AG09309 (cell line): ENCODE measurements around the gene RNPS1.
A peak's percentile ranks its signal among the peaks of the same experiment; 100 is the strongest.

ENCODE experiments used
- DNase-seq: peaks from one replicate; pipeline ENCODE4 v3.0.0-alpha.2; 2010; ENCODE audit warnings: low read depth
- H3K4me3 ChIP-seq: 2 replicates; pipeline ENCODE4 v1.5.1; 2011; ENCODE audit warnings: mild to moderate bottlenecking, low read depth, low read length, moderate library complexity; ENCODE audit not compliant: control insufficient read depth
- TF ChIP-seq, protein P1 (sequence below): IDR thresholded peaks from 2 replicates; pipeline ENCODE4 v1.5.1; 2011; ENCODE audit warnings: mild to moderate bottlenecking, low read depth, low read length, inconsistent platforms; ENCODE audit not compliant: insufficient read depth, control insufficient read depth; ENCODE audit errors: missing control alignments

Gene RNPS1

DNA sequence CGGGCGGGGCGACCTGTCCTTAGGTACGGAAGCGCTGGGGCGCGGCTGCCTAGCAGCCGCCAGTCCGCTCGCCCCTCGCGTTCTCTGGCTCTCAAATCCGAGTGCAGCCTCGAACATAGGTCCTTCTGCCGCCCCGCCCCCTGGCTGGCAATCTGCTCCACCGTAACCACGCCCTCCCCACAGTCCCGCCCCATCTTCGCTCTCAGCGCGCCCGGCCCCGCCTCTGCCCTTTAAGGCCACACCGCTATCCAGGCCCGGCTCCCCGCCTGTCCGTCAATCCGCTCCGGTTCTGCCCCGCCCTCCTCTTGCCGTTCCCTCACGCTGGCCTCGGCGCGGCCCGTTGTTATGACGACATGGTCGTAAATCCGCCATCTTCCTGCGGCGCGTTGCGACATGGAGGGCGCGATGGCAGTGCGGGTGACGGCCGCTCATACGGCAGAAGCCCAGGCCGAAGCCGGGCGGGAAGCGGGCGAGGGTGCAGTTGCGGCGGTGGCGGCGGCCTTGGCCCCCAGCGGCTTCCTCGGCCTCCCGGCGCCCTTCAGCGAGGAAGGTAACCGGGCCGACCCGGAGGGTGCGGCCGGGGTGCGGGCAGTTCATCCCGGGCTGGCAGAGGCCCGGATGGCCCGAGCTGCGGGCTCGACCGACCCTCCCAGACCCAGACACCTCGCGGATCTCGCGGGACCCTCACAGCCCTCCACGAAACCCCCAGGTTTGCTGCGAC lies 44.5 kb downstream of the RNPS1 start, which contains the start of gene E4F1:
TSS of gene E4F1 (plus strand) at position 371 of the 721 bp plus-strand sequence. CDS start at position 394, 23 bp downstream.
- DNase-seq, result peak; percentile 94
- peak within 1 kb of the TSS; percentile 83 for H3K4me3 ChIP-seq
- TF ChIP-seq, protein P1, sequence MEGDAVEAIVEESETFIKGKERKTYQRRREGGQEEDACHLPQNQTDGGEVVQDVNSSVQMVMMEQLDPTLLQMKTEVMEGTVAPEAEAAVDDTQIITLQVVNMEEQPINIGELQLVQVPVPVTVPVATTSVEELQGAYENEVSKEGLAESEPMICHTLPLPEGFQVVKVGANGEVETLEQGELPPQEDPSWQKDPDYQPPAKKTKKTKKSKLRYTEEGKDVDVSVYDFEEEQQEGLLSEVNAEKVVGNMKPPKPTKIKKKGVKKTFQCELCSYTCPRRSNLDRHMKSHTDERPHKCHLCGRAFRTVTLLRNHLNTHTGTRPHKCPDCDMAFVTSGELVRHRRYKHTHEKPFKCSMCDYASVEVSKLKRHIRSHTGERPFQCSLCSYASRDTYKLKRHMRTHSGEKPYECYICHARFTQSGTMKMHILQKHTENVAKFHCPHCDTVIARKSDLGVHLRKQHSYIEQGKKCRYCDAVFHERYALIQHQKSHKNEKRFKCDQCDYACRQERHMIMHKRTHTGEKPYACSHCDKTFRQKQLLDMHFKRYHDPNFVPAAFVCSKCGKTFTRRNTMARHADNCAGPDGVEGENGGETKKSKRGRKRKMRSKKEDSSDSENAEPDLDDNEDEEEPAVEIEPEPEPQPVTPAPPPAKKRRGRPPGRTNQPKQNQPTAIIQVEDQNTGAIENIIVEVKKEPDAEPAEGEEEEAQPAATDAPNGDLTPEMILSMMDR, result no peak

DNA sequence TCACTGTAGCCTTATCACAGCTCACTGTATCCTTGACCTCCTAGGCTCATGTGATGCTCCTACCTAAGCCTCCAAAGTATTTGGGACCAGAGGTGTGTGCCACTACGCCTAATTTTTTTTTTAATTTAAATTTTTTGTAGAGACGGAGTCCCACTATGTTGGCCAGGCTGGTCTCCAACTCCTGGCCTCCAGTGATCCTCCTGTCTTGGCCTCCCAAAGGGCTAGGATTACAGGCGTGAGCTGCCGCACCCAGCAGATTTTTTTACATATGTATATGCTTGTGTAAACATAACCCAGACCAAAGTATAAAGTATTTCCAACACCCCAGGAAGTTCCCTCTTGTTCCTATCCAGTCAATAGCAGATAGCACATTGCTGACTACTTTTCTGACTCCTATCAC lies 51.6 kb downstream of the RNPS1 start:
- TF ChIP-seq, protein P1, result no peak
- no peak overlapping the region for H3K4me3 ChIP-seq
- DNase-seq, result no peak

DNA sequence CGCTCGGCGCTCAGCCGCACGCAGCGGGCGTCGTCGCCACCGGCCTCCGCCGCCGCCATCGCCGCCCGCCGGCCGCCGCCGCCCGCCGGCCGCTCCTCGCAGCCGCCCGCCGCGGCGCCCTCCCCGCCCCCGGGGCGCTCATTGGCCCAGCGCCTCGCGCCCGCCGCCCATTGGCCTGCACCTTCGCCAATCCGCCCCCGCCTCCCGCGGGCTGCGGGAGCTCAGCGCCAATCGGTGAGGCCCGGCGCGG lies 53.3 kb downstream of the RNPS1 start, which contains the start of gene PGP:
TSS of gene PGP (minus strand) at position 122 of the 250 bp plus-strand sequence. CDS start at position 59, 63 bp downstream.
- TF ChIP-seq, protein P1, result no peak
- DNase-seq, result no peak
- H3K4me3 ChIP-seq, result peak within 1 kb of the TSS; percentile 80

DNA sequence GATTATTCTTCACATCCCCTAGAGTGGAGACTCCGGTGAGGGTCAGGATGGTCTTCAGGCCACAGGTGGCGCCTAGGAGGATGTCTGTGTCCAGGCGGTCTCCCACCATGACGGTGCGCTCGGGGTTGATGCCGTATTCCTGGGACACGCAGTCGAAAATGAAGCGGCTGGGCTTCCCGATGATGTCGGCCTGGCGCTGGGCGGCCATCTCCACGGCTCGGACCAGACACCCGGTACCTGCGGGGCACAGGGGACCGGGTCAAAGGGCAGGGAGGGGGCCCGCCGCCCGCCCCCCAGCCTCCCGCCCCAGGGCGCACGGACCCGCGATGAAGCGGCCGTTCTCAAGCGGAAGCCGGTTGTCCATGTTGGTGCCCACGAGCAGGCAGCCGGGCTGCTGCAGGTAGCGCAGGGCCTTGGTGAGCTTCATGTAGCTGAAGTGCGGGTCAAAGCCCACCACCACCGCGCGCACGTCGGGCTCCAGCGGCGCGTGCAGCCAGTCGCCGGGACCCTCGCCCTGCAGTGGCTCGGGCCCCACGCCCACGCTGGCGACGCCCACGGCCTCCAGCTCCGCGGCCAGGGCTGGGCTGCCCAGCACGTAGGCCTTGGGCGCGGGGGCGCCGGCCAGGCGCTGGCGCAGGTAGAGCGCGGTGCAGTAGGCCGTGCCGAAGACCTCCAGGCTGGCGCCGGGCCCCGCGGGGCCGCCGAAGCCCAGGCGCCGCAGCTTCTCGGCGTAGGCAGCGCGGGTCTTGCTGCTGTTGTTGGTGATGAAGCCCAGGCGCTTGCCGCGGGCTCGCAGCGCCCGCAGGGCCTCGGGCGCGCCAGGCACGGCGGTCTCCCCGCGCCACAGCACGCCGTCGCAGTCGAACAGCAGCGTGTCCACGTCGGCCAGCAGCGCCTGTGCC lies 53.9 kb downstream of the RNPS1 start:
- TF ChIP-seq, protein P1, result no peak
- H3K4me3 ChIP-seq, result peak overlapping the region; percentile 56
- DNase-seq, result no peak

DNA sequence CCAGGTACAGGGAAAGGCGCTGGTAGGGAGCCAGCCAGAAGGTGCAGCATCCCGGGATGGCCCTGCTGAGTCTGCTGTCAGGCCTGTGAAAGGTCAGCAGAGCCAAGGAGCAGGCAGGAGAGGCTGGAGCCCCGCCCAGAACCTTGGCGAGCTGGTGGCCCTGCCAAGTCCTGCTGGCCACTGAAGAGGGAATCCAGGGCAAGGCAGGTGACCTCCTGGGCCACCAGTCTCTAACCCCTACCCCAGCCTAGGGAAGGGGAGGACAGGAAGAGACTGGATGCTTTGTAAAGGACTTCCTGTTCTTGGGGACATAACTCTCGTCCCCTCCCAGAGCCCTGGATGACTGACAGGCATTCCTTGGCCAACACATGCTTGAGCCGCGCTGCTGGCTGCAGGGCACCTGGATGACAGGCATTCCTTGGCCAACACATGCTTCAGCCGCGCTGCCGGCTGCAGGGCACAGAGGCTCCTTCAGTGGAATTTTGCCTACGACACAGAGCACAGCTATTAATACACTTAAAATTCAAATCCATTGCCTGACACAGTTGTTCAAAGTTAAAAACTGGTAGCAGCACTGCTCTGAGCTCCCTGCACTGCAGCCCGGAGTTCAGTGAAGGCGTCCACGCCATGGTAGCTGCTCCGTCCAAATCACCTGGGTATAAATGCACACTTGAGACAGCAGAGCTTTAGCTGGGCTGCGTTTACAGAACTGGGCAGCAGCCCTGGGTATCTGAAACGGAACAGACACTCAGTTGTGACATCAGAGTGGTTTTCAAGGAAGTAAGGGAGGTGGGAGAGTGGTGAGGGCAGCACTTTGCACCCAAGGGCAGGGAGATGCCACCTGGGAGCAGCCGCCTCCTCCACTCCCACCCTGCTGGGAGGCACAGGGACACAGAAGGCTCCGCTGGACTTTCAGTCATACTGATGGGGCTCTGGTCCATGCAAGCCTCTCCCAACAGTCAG lies 55.3 kb downstream of the RNPS1 start:
- TF ChIP-seq, protein P1, result no peak
- DNase-seq, result no peak
- H3K4me3 ChIP-seq, result peak overlapping the region; percentile 56

DNA sequence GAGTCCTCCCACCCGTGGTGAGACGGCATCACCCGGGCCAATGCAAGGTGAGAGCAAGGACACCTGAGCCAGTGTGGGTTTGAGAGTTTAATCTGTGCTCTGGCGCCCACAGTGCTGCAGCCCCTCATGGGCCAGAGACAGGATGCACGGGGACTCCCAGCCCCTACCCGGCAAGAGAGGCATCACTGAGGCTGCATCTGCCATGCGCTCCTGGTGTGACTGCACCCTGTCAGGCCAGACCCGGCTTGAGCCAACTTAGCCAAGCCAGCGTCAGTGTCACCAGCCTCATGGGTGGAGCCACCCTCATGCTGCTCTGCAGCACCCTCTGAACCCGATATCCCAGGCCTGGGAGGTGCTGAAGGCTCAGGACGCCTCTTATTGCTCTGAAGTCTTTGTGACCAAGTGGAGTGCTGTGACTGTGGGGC lies 56.0 kb downstream of the RNPS1 start:
- DNase-seq, result no peak
- TF ChIP-seq, protein P1, result no peak
- H3K4me3 ChIP-seq, result no peak overlapping the region
